ENCODE data around the gene PIH1D1. TPM values are rescaled to one million over a fixed set of nuclear protein-coding genes. Genes with fewer than 3 reads are reported as not detected.

PIH1D1 gene
- total RNA-seq, 1 experiment from 2014 or later, result 153 TPM

- peak overlapping the region; percentile 67 for H3K4me3 Mint-ChIP-seq
- DNase-seq (ENCODE audit: low spot score) (no peak), ATAC-seq (no peak)
- CTCF ChIA-PET, result interaction anchor here (0.6 to 3.1 kb wide), 34 partner anchors 9 to 324 kb away, joined by 3 to 19 read pairs (median 5); partner anchors contain the start of genes ALDH16A1, DKKL1, GFY and PIH1D1
- H3K9me3 Mint-ChIP-seq, result no peaks in the 10 kb centered on the region
- TF ChIP-seq, protein P1, sequence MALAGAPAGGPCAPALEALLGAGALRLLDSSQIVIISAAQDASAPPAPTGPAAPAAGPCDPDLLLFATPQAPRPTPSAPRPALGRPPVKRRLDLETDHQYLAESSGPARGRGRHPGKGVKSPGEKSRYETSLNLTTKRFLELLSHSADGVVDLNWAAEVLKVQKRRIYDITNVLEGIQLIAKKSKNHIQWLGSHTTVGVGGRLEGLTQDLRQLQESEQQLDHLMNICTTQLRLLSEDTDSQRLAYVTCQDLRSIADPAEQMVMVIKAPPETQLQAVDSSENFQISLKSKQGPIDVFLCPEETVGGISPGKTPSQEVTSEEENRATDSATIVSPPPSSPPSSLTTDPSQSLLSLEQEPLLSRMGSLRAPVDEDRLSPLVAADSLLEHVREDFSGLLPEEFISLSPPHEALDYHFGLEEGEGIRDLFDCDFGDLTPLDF (CRISPR knock-in tag; IDR thresholded peaks at IDR 0.05), result no peak
- TF ChIP-seq FOXP1 (CRISPR knock-in tag; IDR thresholded peaks at IDR 0.05; ENCODE audit: borderline replicate concordance) (no peak), NFE2L1 (CRISPR knock-in tag; IDR thresholded peaks at IDR 0.05) (no peak)
- TF ChIP-seq, protein P2, sequence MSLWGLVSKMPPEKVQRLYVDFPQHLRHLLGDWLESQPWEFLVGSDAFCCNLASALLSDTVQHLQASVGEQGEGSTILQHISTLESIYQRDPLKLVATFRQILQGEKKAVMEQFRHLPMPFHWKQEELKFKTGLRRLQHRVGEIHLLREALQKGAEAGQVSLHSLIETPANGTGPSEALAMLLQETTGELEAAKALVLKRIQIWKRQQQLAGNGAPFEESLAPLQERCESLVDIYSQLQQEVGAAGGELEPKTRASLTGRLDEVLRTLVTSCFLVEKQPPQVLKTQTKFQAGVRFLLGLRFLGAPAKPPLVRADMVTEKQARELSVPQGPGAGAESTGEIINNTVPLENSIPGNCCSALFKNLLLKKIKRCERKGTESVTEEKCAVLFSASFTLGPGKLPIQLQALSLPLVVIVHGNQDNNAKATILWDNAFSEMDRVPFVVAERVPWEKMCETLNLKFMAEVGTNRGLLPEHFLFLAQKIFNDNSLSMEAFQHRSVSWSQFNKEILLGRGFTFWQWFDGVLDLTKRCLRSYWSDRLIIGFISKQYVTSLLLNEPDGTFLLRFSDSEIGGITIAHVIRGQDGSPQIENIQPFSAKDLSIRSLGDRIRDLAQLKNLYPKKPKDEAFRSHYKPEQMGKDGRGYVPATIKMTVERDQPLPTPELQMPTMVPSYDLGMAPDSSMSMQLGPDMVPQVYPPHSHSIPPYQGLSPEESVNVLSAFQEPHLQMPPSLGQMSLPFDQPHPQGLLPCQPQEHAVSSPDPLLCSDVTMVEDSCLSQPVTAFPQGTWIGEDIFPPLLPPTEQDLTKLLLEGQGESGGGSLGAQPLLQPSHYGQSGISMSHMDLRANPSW (CRISPR knock-in tag; conservative IDR thresholded peaks at IDR 0.05; ENCODE audit: low read depth), result no peak
- no peaks in the 10 kb centered on the region for H3K36me3 Mint-ChIP-seq
- H3K4me1 Mint-ChIP-seq, result peaks cover 10% of the 10 kb centered on the region
- POLR2A ChIA-PET, result interaction anchor here (1.0 to 1.6 kb wide), 2 partner anchors 22 to 24 kb away, joined by 3 to 5 read pairs; partner anchors contain the start of genes ALDH16A1 and PIH1D1
- no peak overlapping the region for H3K27ac Mint-ChIP-seq
- H3K27me3 Mint-ChIP-seq (ENCODE audit: low read depth), result peaks cover 17% of the 10 kb centered on the region
These were observed 23.7 kb upstream of the PIH1D1 start for GRCh38 chr19:49475191-49475917.

DNA sequence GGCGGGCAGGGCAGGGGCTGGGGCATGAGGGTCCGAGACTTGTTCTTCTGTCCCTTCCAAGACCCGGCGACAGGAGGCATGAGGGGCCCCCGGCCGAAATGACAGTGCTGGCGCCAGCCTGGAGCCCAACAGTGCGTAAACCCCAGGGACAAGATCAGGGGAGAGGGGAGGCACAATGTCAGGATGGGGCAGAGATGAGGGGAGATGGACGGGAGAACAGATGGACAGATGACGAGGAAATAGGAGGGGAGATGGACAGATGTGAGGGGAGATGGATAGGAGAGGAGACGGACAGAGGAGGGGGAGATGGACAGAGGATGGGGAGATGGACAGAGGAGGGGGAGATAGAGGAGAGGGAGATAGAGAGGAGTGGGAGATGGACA, 22.9 kb upstream of the PIH1D1 start:
- CTCF ChIA-PET, result interaction anchor here (1.7 to 3.1 kb wide), 2 partner anchors 72 to 96 kb away, joined by 9 to 19 read pairs; no protein-coding TSS in a partner anchor
- POLR2A ChIA-PET, result no interaction called here
- ATAC-seq, result no peak
- peak overlapping the region; percentile 67 for H3K4me3 Mint-ChIP-seq
- H3K36me3 Mint-ChIP-seq, result no peaks in the 10 kb centered on the region
- H3K27me3 Mint-ChIP-seq (ENCODE audit: low read depth), result peaks cover 17% of the 10 kb centered on the region
- no peak overlapping the region for H3K27ac Mint-ChIP-seq
- no peak for DNase-seq (ENCODE audit: low spot score)
- TF ChIP-seq MXD4 (CRISPR knock-in tag; IDR thresholded peaks at IDR 0.05; ENCODE audit: borderline replicate concordance) (no peak), AFF4 (CRISPR knock-in tag; IDR thresholded peaks at IDR 0.05; ENCODE audit: borderline replicate concordance) (no peak), NFYB (CRISPR knock-in tag; conservative IDR thresholded peaks at IDR 0.05; ENCODE audit: low read depth) (no peak), ZNF121 (CRISPR knock-in tag; IDR thresholded peaks at IDR 0.05) (no peak), CBFB (CRISPR knock-in tag; IDR thresholded peaks at IDR 0.05; ENCODE audit: low read depth) (no peak), HMGA2 (CRISPR knock-in tag; IDR thresholded peaks at IDR 0.05) (no peak), ZNF416 (CRISPR knock-in tag; IDR thresholded peaks at IDR 0.05) (no peak), HMGXB4 (CRISPR knock-in tag; IDR thresholded peaks at IDR 0.05) (no peak), NR3C1 (CRISPR knock-in tag; conservative IDR thresholded peaks at IDR 0.05; ENCODE audit: low read depth) (no peak), ZBTB21 (CRISPR knock-in tag; IDR thresholded peaks at IDR 0.05; ENCODE audit: borderline replicate concordance) (no peak), GRHL2 (CRISPR knock-in tag; IDR thresholded peaks at IDR 0.05; ENCODE audit: insufficient replicate concordance, severe bottlenecking) (no peak), JUN (CRISPR knock-in tag; IDR thresholded peaks at IDR 0.05) (no peak), FOXJ3 (CRISPR knock-in tag; IDR thresholded peaks at IDR 0.05; ENCODE audit: borderline replicate concordance) (no peak), FOXP1 (CRISPR knock-in tag; IDR thresholded peaks at IDR 0.05; ENCODE audit: borderline replicate concordance) (no peak), SMAD4 (CRISPR knock-in tag; IDR thresholded peaks at IDR 0.05) (no peak), SMAD3 (CRISPR knock-in tag; IDR thresholded peaks at IDR 0.05; ENCODE audit: borderline replicate concordance) (no peak)
- TF ChIP-seq, protein P1 (CRISPR knock-in tag; IDR thresholded peaks at IDR 0.05), result no peak
- TF ChIP-seq, protein P3, sequence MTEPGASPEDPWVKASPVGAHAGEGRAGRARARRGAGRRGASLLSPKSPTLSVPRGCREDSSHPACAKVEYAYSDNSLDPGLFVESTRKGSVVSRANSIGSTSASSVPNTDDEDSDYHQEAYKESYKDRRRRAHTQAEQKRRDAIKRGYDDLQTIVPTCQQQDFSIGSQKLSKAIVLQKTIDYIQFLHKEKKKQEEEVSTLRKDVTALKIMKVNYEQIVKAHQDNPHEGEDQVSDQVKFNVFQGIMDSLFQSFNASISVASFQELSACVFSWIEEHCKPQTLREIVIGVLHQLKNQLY (CRISPR knock-in tag; IDR thresholded peaks at IDR 0.05), result no peak
- H3K9me3 Mint-ChIP-seq, result no peaks in the 10 kb centered on the region
- peaks cover 10% of the 10 kb centered on the region for H3K4me1 Mint-ChIP-seq
